Left ventricle myocardium inferior (tissue), 1 donor: ENCODE data around the gene GPR149. TPM values are rescaled to one million over a fixed set of nuclear protein-coding genes. Genes with fewer than 3 reads are reported as not detected.

Experiments
- DNase-seq: peaks from one replicate; pipeline ENCODE4 v3.0.0-alpha.2; 2020
- H3K27ac ChIP-seq: fragments of 200-600 bp; replicated peaks from 2 replicates; pipeline ENCODE4 v1.8.0; 2021
- H3K27me3 ChIP-seq: fragments of 200-600 bp; 2 replicates; pipeline ENCODE4 v1.8.0; 2021; ENCODE audit warnings: low read depth
- H3K36me3 ChIP-seq: fragments of 200-600 bp; 2 replicates; pipeline ENCODE4 v1.8.0; 2021
- H3K4me1 ChIP-seq: fragments of 200-600 bp; 2 replicates; pipeline ENCODE4 v1.8.0; 2021
- H3K4me3 ChIP-seq: fragments of 200-600 bp; 2 replicates; pipeline ENCODE4 v1.8.0; 2021; ENCODE audit warnings: mild to moderate bottlenecking, moderate library complexity
- H3K9me3 ChIP-seq: fragments of 200-600 bp; replicated peaks from 2 replicates; pipeline ENCODE4 v1.8.0; 2021
- CTCF ChIP-seq: fragments of 200-600 bp; IDR thresholded peaks from 2 replicates; pipeline ENCODE4 v1.8.0; 2021; ENCODE audit warnings: antibody characterized with exemption, mild to moderate bottlenecking, borderline replicate concordance
- intact Hi-C: fragments of 100-400 bp; cut with micrococcal nuclease; formaldehyde crosslinking; loops from one replicate; pipeline ENCODE4 v1.11.0; 2022
- total RNA-seq: library from RNA; stranded (reverse); fragmentation: NEBNext Ultra II Directional; extraction: Animal tissue kit (Norgen Biotek cat#: 25700); gene quantifications from one replicate; pipeline ENCODE4 v1.2.1, GENCODE V29; 2021
- donor health status: DM: no; HTN: yes; CAD: no; lungs with severe emphysema.

Gene GPR149
- total RNA-seq, 1 donor from 2014 or later: not detected

GRCh38 chr3:154338570-154338969 lies 91.4 kb downstream of the GPR149 start:
- no peaks in the 10 kb centered on the region for H3K27me3 ChIP-seq
- H3K27ac ChIP-seq: no peak overlapping the region
- intact Hi-C loops: no loop called here
- H3K4me3 ChIP-seq: no peak overlapping the region
- no peak for DNase-seq
- no peaks in the 10 kb centered on the region for H3K4me1 ChIP-seq
- no peak for TF ChIP-seq CTCF
- no peaks in the 10 kb centered on the region for H3K36me3 ChIP-seq
- H3K9me3 ChIP-seq: no peaks in the 10 kb centered on the region

- H3K27me3 ChIP-seq: no peaks in the 10 kb centered on the region
- no peak overlapping the region for H3K27ac ChIP-seq
- intact Hi-C loops: no loop called here
- no peaks in the 10 kb centered on the region for H3K9me3 ChIP-seq
- H3K4me1 ChIP-seq: no peaks in the 10 kb centered on the region
- DNase-seq: no peak
- H3K36me3 ChIP-seq: no peaks in the 10 kb centered on the region
- TF ChIP-seq CTCF: no peak
- no peak overlapping the region for H3K4me3 ChIP-seq
Measured at GRCh38 chr3:154338008-154338407, 92.0 kb downstream of the GPR149 start.

GRCh38 chr3:154334973-154335420 lies 95.0 kb downstream of the GPR149 start:
- Histone ChIP-seq H3K36me3 (no peaks in the 10 kb centered on the region), H3K4me3 (no peak overlapping the region), H3K9me3 (no peaks in the 10 kb centered on the region), H3K27ac (no peak overlapping the region), H3K4me1 (no peaks in the 10 kb centered on the region), H3K27me3 (no peaks in the 10 kb centered on the region)
- no peak for DNase-seq
- TF ChIP-seq CTCF: peak; percentile 74
- intact Hi-C loops: no loop called here

GRCh38 chr3:154327871-154328270 lies 102.1 kb downstream of the GPR149 start:
- H3K27me3 ChIP-seq: no peaks in the 10 kb centered on the region
- H3K27ac ChIP-seq: no peak overlapping the region
- no peaks in the 10 kb centered on the region for H3K9me3 ChIP-seq
- no peak for TF ChIP-seq CTCF
- H3K36me3 ChIP-seq: no peaks in the 10 kb centered on the region
- peaks cover 22% of the 10 kb centered on the region for H3K4me1 ChIP-seq
- no peak for DNase-seq
- intact Hi-C loops: no loop called here
- H3K4me3 ChIP-seq: no peak overlapping the region

- Histone ChIP-seq H3K4me1 (peaks cover 51% of the 10 kb centered on the region), H3K9me3 (no peaks in the 10 kb centered on the region), H3K4me3 (peak overlapping the region; percentile 90), H3K27ac (peak overlapping the region; percentile 90), H3K36me3 (no peaks in the 10 kb centered on the region), H3K27me3 (no peaks in the 10 kb centered on the region)
- intact Hi-C loops: no loop called here
- DNase-seq: no peak
- TF ChIP-seq CTCF: no peak
Measured at GRCh38 chr3:154324919-154325318, 105.1 kb downstream of the GPR149 start.
